ENCODE measurements around the gene GKAP1. TPM values are rescaled to one million over a fixed set of nuclear protein-coding genes. Genes with fewer than 3 reads are reported as not detected.
"Not testable (repeated sequence)": the region's sequence is repeated elsewhere in the genome, so short reads cannot be mapped to it uniquely, and the experiment has no call there.

Gene GKAP1
- total RNA-seq: 3.5 and 3.8 TPM in 2 replicates

GRCh38 chr9:83817356-83818278 lies at the start of gene GKAP1:
GKAP1 (minus strand) TSS chr9:83817769; CDS start chr9:83806517, 11,252 bp downstream.
- intact Hi-C loops (cut with micrococcal nuclease): loop anchor here (1.0 to 10.0 kb wide), 3 partner anchors 107 to 194 kb away; partner anchors contain the start of genes IDNK, KIF27 and UBQLN1

GRCh38 chr9:83849895-83850294 lies 32.3 kb upstream of the GKAP1 start:
- intact Hi-C loops (cut with micrococcal nuclease): not testable (repeated sequence)

GRCh38 chr9:83837070-83837643 lies 19.6 kb upstream of the GKAP1 start:
- intact Hi-C loops (cut with micrococcal nuclease): not testable (repeated sequence)

- intact Hi-C loops (cut with micrococcal nuclease): not testable (repeated sequence)
Observed at GRCh38 chr9:83830426-83831071, 13.0 kb upstream of the GKAP1 start.

GRCh38 chr9:83824986-83825623 lies 7.5 kb upstream of the GKAP1 start:
- intact Hi-C loops (cut with micrococcal nuclease): not testable (repeated sequence)

- intact Hi-C loops (cut with micrococcal nuclease): loop anchor here (1.0 to 10.0 kb wide), 3 partner anchors 108 to 194 kb away; partner anchors contain the start of genes IDNK, KIF27 and UBQLN1
Observed at GRCh38 chr9:83817011-83817355, 586 bp downstream of the GKAP1 start.

GRCh38 chr9:83815120-83815519 lies 2.4 kb downstream of the GKAP1 start:
- intact Hi-C loops (cut with micrococcal nuclease): loop anchor here (10.0 kb wide), 1 partner anchor 110 kb away; the partner anchor contains the start of gene KIF27

GRCh38 chr9:83809213-83809612 lies 8.4 kb downstream of the GKAP1 start:
- intact Hi-C loops (cut with micrococcal nuclease): not testable (repeated sequence)

- intact Hi-C loops (cut with micrococcal nuclease): not testable (repeated sequence)
Observed at GRCh38 chr9:83804454-83804853, 13.1 kb downstream of the GKAP1 start.

- intact Hi-C loops (cut with micrococcal nuclease): not testable (repeated sequence)
Observed at GRCh38 chr9:83803941-83804340, 13.6 kb downstream of the GKAP1 start.

- intact Hi-C loops (cut with micrococcal nuclease): no loop called here
Observed at GRCh38 chr9:83800236-83801033, 17.1 kb downstream of the GKAP1 start.

GRCh38 chr9:83794051-83794450 lies 23.5 kb downstream of the GKAP1 start:
- intact Hi-C loops (cut with micrococcal nuclease): no loop called here

- intact Hi-C loops (cut with micrococcal nuclease): no loop called here
Observed at GRCh38 chr9:83792746-83793145, 24.8 kb downstream of the GKAP1 start.

GRCh38 chr9:83778164-83778563 lies 39.4 kb downstream of the GKAP1 start:
- intact Hi-C loops (cut with micrococcal nuclease): no loop called here

- intact Hi-C loops (cut with micrococcal nuclease): no loop called here
Observed at GRCh38 chr9:83775932-83776331, 41.6 kb downstream of the GKAP1 start.

GRCh38 chr9:83772860-83773259 lies 44.7 kb downstream of the GKAP1 start:
- intact Hi-C loops (cut with micrococcal nuclease): no loop called here

- intact Hi-C loops (cut with micrococcal nuclease): no loop called here
Observed at GRCh38 chr9:83765376-83765775, 52.2 kb downstream of the GKAP1 start.

- intact Hi-C loops (cut with micrococcal nuclease): no loop called here
Observed at GRCh38 chr9:83754383-83754977, 63.1 kb downstream of the GKAP1 start.

- intact Hi-C loops (cut with micrococcal nuclease): no loop called here
Observed at GRCh38 chr9:83749706-83750105, 67.9 kb downstream of the GKAP1 start.

- intact Hi-C loops (cut with micrococcal nuclease): no loop called here
Observed at GRCh38 chr9:83744206-83744605, 73.4 kb downstream of the GKAP1 start.

All from T-helper 2 cell treated with Interferon-gamma antibody and Interleukin-4, amounts not matched to agents 100 ng/mL and 5 ng/mL, for 36 hours (primary cell).